Measurements from ENCODE around the gene AKAP7. TPM values are rescaled to one million over a fixed set of nuclear protein-coding genes. Genes with fewer than 3 reads are reported as not detected.

The AKAP7 gene
- polyA plus RNA-seq, 6 donors from 2014 or later: 6.9 to 33.8 (median 10.5) TPM

DNA sequence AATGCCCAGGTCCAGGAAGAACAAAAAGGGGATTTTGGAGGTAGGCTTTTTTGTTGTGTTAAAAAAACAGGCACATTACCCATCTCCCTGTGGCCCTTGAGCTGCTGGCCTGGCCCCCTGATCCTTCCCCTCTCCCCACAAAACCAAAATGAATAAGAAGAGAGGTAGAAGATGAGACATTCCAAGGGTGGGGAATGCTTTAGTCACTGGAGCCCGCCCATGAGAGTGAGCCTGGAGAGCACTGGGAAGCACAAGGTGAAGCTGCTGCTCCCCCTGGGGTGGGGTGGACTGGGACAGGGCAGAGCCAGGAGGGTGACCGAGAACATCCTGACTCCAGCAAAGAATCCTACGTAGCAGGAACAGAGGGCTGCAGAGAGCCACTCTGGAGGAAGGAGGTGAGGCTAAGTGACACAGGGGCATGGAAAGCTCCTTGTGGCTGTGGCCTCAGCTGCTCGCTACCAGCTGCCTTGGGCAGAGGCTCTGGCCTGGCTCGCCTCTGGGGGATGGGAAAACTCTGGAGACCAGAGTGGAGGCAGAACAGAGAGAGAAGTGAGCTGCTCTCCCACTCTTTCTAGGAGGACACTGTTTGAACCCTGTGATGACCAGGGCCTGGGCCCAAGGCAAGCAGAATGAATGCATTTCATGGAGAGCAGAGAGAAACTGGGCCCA lies 48.3 kb downstream of the AKAP7 start:
- Mint-ChIP-seq H3K36me3 (peaks cover 8 to 13% of the 10 kb centered on the region in 2 donors), H3K9me3 (no peaks in the 10 kb centered on the region), H3K4me3 (peak overlapping the region in 2 of 8 donors; percentile 32 to 71), H3K4me1 (peaks cover 6 to 8% (median 7%) of the 10 kb centered on the region in 3 donors), H3K27ac (peak overlapping the region in 4 of 6 donors; percentile 69 to 91 (median 88)), H3K27me3 (no peaks in the 10 kb centered on the region)
- DNase-seq: no peak
- ATAC-seq (ENCODE audit: low read depth in 2 of 2): no peak

DNA sequence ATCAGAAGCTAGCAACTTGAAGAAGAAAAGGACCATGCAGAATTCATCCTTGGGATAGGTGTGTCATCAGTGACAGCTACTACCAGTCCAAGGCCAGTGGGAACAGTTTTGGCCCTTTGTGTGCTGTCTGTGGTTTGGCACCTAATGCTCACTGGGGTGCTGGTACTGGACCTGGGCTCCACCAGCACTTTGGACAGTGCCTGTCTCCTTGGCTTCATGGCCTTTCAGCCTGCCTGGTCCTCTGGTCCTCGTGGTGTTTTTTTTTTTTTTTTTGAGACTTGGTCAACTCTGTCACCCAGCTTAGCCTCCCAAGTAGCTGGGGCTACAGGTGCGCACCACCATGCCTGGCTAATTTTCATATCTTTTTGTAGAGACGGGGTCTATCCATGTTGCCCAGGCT lies 56.3 kb downstream of the AKAP7 start:
- Mint-ChIP-seq H3K27me3 (no peaks in the 10 kb centered on the region), H3K27ac (peak overlapping the region in 1 of 6 donors; percentile 33), H3K9me3 (peaks cover 0 to 28% (median 23%) of the 10 kb centered on the region in 7 donors), H3K36me3 (peaks cover 23 to 31% of the 10 kb centered on the region in 2 donors), H3K4me3 (no peak overlapping the region), H3K4me1 (peaks cover 0 to 1% (median 0%) of the 10 kb centered on the region in 3 donors)
- no peak for DNase-seq
- no peak for ATAC-seq (ENCODE audit: low read depth in 2 of 2)

DNA sequence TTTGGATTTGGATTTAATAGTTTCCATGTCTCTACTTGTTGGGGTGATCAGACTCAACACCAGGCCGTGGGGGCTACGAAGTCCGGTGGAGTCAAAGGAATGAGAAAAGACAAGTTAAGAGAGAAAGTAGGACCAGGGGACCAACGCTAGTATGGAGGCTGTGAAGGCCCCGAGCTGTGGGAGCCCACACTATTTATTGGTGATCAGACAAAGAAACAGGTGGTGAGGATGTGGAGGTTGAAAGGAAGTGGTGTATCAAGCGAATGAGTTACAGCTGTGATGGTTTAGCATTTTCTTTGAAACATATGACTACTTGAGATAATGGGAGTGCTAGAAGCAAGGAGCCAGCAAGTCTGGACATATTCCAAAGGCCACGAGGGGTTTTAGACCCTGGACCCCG lies 62.4 kb downstream of the AKAP7 start:
- no peaks in the 10 kb centered on the region for H3K27me3 Mint-ChIP-seq
- no peak for DNase-seq
- peak overlapping the region in 6 of 8 donors; percentile 23 to 76 (median 47) for H3K4me3 Mint-ChIP-seq
- H3K36me3 Mint-ChIP-seq: peaks cover 16 to 24% of the 10 kb centered on the region in 2 donors
- H3K4me1 Mint-ChIP-seq: peaks cover 30 to 39% (median 35%) of the 10 kb centered on the region in 3 donors
- peak overlapping the region; percentile 73 to 95 (median 86) for H3K27ac Mint-ChIP-seq
- peaks cover 0 to 18% (median 15%) of the 10 kb centered on the region in 7 donors for H3K9me3 Mint-ChIP-seq
- no peak for ATAC-seq (ENCODE audit: low read depth in 2 of 2)

GRCh38 chr6:131199568-131200272 lies 64.5 kb downstream of the AKAP7 start:
- Mint-ChIP-seq H3K4me1 (peaks cover 36 to 48% (median 42%) of the 10 kb centered on the region in 3 donors), H3K9me3 (peaks cover 0 to 2% (median 0%) of the 10 kb centered on the region in 7 donors), H3K27ac (peak overlapping the region; percentile 87 to 97 (median 96)), H3K27me3 (no peaks in the 10 kb centered on the region), H3K4me3 (peak overlapping the region; percentile 63 to 92 (median 86)), H3K36me3 (peaks cover 0 to 5% of the 10 kb centered on the region in 2 donors)
- ATAC-seq (ENCODE audit: low read depth in 2 of 2) (peak; percentile 97), DNase-seq (peak; percentile 75)

DNA sequence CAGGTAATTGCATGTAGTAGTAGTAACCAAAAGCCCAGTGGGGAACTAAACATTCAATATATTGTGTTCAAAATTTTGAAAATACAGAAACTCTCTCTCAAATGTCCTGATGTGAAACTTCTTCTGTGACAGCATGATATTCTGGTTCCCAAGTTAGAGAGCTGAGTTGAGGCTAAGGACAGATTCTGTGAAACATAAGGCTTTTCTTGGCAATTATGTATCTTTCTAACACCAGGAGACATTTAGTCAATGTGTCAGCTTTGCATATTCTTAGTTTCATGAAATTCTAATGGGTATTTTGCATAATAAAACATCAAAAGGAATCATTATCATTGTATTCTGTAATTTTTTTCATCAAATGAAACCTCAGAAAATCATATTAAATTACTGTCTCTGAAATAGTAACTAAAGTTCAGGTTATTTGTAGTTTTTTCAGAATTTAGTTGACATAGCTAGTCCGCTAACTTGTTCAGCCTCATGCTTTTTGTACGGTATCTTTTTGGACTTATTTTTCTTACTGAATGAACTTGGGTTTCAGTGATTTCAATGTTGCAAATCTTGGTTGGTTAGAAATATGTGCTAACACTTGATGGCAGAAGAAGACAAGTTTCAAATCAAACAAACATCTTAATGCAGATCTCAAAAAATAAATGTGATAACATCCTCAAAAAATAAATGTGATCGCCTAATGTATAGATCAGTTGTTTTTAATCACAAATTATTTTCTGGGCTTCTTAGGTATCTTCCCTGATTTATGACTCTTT lies 70.4 kb downstream of the AKAP7 start:
- no peak overlapping the region for H3K4me3 Mint-ChIP-seq
- peaks cover 0 to 16% of the 10 kb centered on the region in 2 donors for H3K36me3 Mint-ChIP-seq
- H3K27ac Mint-ChIP-seq: peak overlapping the region in 3 of 6 donors; percentile 18 to 69 (median 30)
- H3K27me3 Mint-ChIP-seq: no peaks in the 10 kb centered on the region
- DNase-seq: no peak
- peaks cover 0 to 1% (median 0%) of the 10 kb centered on the region in 7 donors for H3K9me3 Mint-ChIP-seq
- ATAC-seq (ENCODE audit: low read depth in 2 of 2): no peak
- H3K4me1 Mint-ChIP-seq: peaks cover 14 to 35% (median 24%) of the 10 kb centered on the region in 3 donors

- Mint-ChIP-seq H3K27ac (peak overlapping the region in 4 of 6 donors; percentile 2 to 87 (median 22)), H3K4me1 (peaks cover 14 to 35% (median 20%) of the 10 kb centered on the region in 3 donors), H3K4me3 (peak overlapping the region in 1 of 8 donors; percentile 43), H3K36me3 (peaks cover 0 to 16% of the 10 kb centered on the region in 2 donors), H3K27me3 (no peaks in the 10 kb centered on the region), H3K9me3 (peaks cover 0 to 1% (median 0%) of the 10 kb centered on the region in 7 donors)
- ATAC-seq (ENCODE audit: low read depth in 2 of 2) (no peak), DNase-seq (no peak)
Observed at GRCh38 chr6:131206463-131207251, 71.4 kb downstream of the AKAP7 start.

DNA sequence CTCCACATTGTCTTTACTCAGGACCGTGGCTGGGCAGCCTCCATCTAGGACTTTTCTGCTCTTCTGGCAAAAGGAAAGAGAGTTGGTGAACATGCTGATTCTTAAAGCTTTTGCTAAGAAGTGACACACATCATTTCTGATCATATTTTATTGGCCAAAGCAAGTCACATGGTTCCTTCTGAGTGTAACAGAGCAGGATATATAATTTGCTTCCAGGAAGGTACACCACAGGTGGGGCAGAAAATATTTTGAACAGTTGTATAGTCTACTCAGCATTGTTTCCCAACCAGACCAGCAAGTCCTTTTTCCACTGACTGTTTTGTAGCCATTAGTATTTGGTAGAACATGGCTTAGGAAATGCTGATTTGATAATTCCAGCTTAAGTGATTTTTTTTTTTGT lies 73.5 kb downstream of the AKAP7 start:
- peaks cover 12 to 26% (median 20%) of the 10 kb centered on the region in 3 donors for H3K4me1 Mint-ChIP-seq
- no peak for DNase-seq

DNA sequence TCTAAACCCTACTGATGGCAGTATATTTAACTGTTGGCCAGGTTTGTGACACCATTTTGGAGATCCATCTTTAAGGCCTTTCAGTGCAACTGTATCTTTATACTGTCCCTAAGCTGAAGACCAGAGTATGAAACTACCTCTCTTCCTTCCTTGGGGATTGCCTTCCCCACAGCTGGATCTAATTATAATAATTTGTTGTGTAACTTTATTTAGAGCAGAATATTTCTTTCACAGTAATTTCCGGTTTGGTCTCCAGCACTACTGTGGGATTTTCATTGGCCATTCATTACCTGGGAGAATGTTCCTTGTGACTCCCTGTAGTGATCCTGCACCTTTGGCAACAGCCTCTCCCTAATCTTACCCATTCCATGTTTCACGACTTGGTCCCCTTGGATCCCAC lies 75.2 kb downstream of the AKAP7 start:
- Mint-ChIP-seq H3K27ac (peak overlapping the region in 1 of 6 donors; percentile 63), H3K27me3 (no peaks in the 10 kb centered on the region), H3K9me3 (no peaks in the 10 kb centered on the region), H3K4me3 (no peak overlapping the region), H3K4me1 (peaks cover 14 to 23% (median 20%) of the 10 kb centered on the region in 3 donors), H3K36me3 (peaks cover 0 to 16% of the 10 kb centered on the region in 2 donors)
- DNase-seq: no peak
- no peak for ATAC-seq (ENCODE audit: low read depth in 2 of 2)

More for the DNA sequence above, 73.5 kb downstream of the AKAP7 start:
- Mint-ChIP-seq H3K4me3 (peak overlapping the region in 1 of 8 donors; percentile 52), H3K9me3 (no peaks in the 10 kb centered on the region), H3K27ac (peak overlapping the region in 1 of 6 donors; percentile 47), H3K27me3 (no peaks in the 10 kb centered on the region), H3K36me3 (peaks cover 0 to 16% of the 10 kb centered on the region in 2 donors)
- ATAC-seq (ENCODE audit: low read depth in 2 of 2): no peak

DNA sequence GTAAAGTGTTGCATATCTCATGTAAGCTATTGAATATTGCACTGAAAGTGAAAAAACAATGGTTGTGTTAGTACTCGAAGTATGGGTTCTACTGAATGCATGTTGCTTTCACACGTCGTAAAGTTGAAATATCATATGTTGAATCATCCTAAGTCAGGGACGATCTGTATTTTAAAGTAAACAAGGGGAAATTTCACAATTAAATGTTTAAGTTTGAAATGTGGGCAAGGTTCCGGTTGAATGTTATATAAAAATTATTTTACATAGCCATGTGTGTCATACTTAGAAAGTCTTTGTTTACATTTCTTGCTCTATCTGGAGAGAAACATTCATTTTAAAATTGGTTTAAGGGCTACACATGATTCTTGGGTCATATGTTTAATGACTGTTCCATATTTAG lies 76.8 kb downstream of the AKAP7 start:
- no peak for DNase-seq
- no peak for ATAC-seq (ENCODE audit: low read depth in 2 of 2)
- Mint-ChIP-seq H3K4me1 (peaks cover 9 to 12% (median 10%) of the 10 kb centered on the region in 3 donors), H3K27ac (no peak overlapping the region), H3K27me3 (no peaks in the 10 kb centered on the region), H3K36me3 (peaks cover 0 to 17% of the 10 kb centered on the region in 2 donors), H3K4me3 (no peak overlapping the region), H3K9me3 (no peaks in the 10 kb centered on the region)

GRCh38 chr6:131212913-131213312 lies 77.6 kb downstream of the AKAP7 start:
- DNase-seq (no peak), ATAC-seq (ENCODE audit: low read depth in 2 of 2) (no peak)
- Mint-ChIP-seq H3K27me3 (no peaks in the 10 kb centered on the region), H3K4me3 (no peak overlapping the region), H3K27ac (peak overlapping the region in 2 of 6 donors; percentile 12 to 22), H3K9me3 (no peaks in the 10 kb centered on the region), H3K4me1 (peaks cover 9 to 12% (median 9%) of the 10 kb centered on the region in 3 donors), H3K36me3 (peaks cover 0 to 13% of the 10 kb centered on the region in 2 donors)

GRCh38 chr6:131213501-131213990 lies 78.3 kb downstream of the AKAP7 start:
- H3K9me3 Mint-ChIP-seq: no peaks in the 10 kb centered on the region
- peaks cover 0 to 12% of the 10 kb centered on the region in 2 donors for H3K36me3 Mint-ChIP-seq
- H3K27me3 Mint-ChIP-seq: no peaks in the 10 kb centered on the region
- no peak for ATAC-seq (ENCODE audit: low read depth in 2 of 2)
- H3K27ac Mint-ChIP-seq: peak overlapping the region in 2 of 6 donors; percentile 1 to 12
- DNase-seq: no peak
- H3K4me1 Mint-ChIP-seq: peaks cover 9 to 12% (median 9%) of the 10 kb centered on the region in 3 donors
- no peak overlapping the region for H3K4me3 Mint-ChIP-seq

DNA sequence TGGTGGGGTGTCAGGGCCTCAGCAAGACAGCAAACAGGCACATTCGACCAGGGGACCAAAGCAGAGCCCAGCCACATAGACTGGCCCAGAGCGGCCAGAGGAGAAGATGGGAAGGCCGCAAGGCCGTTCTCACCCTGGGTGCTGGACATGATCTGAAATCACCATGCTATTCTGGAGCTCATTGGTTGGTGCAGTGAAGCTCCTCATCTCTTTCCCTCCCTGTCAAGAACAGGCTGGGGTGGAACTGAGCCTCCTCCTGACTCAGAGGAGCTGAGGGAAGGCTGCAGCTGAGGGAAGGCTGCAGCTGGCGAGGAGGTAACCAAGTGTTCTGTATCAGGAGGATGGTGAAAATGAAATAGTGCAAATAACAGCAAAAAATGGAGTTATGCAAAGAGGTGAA lies 80.0 kb downstream of the AKAP7 start:
- H3K9me3 Mint-ChIP-seq: no peaks in the 10 kb centered on the region
- H3K4me3 Mint-ChIP-seq: no peak overlapping the region
- H3K27me3 Mint-ChIP-seq: no peaks in the 10 kb centered on the region
- peaks cover 0 to 15% of the 10 kb centered on the region in 2 donors for H3K36me3 Mint-ChIP-seq
- ATAC-seq (ENCODE audit: low read depth in 2 of 2): no peak
- peak overlapping the region in 2 of 6 donors; percentile 29 to 50 for H3K27ac Mint-ChIP-seq
- DNase-seq: no peak
- peaks cover 6 to 12% (median 9%) of the 10 kb centered on the region in 3 donors for H3K4me1 Mint-ChIP-seq
